Keratinocyte (primary cell): Measurements from ENCODE around the gene HPD.

Experiments used
- EZH2 ChIP-seq: IDR thresholded peaks from one replicate; pipeline ENCODE4 v1.6.1; 2012; ENCODE audit warnings: inconsistent platforms, mild to moderate bottlenecking, low read length, moderate library complexity
- TF ChIP-seq, protein P1 (sequence below), 3 experiments: IDR thresholded peaks in 1 of 3; conservative IDR thresholded peaks in 1 of 3; optimal IDR thresholded peaks in 1 of 3; 2 replicates in 2 of 3; 3 replicates in 1 of 3; pipeline versions ENCODE3 to v1.5.1; 2011; ENCODE audit warnings: low read length in 3 of 3, mild to moderate bottlenecking in 3 of 3, moderate library complexity in 2 of 3, control low read depth in 1 of 3, inconsistent platforms in 1 of 3; ENCODE audit not compliant: insufficient read depth in 2 of 3; ENCODE audit errors: extremely low read depth in 1 of 3

DNA sequence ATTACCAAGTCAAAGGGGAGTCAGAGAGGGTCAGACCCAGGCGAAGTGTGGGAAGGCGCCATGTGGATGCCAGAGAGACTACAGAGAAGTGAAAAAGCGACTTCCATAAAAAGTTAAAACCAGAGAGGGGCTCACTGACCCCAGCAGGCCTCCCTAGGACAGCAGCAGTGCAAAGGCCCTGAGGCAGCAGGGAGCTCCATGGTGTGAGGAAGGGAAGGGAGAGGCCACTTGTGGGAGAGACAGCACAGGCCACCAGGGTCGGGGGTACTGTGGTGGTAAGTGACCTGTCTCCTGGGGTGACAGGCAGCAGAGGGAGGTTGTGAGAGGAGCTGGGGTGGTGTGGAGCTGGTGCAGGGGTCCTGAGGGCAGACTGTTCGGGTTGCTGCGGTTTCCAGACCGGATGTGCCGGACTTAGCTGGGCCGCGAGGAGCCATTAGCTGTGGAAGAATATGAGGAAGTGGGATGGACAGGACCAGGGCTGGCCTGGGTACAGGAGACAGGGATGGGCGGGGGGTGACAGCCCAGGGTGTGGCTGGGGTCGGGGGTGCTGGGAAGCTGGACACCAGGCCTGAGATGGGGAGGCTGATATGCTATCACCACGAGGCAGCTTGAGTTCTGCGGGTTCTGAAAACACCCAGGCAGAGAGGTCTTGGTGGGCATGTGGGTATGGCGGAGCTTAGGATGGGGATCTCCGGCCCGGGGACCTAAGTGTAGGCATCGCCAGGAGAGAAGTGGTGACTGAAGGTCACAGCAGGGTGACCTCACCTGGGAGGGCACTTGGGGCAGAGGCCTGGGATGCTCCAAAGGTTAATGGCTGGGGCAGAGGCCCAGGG, 32.1 kb downstream of the HPD start:
- TF ChIP-seq, protein P1, sequence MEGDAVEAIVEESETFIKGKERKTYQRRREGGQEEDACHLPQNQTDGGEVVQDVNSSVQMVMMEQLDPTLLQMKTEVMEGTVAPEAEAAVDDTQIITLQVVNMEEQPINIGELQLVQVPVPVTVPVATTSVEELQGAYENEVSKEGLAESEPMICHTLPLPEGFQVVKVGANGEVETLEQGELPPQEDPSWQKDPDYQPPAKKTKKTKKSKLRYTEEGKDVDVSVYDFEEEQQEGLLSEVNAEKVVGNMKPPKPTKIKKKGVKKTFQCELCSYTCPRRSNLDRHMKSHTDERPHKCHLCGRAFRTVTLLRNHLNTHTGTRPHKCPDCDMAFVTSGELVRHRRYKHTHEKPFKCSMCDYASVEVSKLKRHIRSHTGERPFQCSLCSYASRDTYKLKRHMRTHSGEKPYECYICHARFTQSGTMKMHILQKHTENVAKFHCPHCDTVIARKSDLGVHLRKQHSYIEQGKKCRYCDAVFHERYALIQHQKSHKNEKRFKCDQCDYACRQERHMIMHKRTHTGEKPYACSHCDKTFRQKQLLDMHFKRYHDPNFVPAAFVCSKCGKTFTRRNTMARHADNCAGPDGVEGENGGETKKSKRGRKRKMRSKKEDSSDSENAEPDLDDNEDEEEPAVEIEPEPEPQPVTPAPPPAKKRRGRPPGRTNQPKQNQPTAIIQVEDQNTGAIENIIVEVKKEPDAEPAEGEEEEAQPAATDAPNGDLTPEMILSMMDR (optimal IDR thresholded peaks at IDR 0.05 in 1 of 3, IDR thresholded peaks at IDR 0.05 in 1 of 3, conservative IDR thresholded peaks at IDR 0.05 in 1 of 3; ENCODE audit: extremely low read depth in 1 of 3, insufficient read depth in 2 of 3, low read length in 3 of 3) = no peak
- no peak for TF ChIP-seq EZH2
